GM21619 (cell line): Measurements from ENCODE around the gene RBM4.

ENCODE experiments used
- ATAC-seq: cut with Tn5 transposase; IDR thresholded peaks from one replicate; pipeline ENCODE4 v1.9.1; 2021; ENCODE audit not compliant: unreplicated experiment

The RBM4 gene

DNA sequence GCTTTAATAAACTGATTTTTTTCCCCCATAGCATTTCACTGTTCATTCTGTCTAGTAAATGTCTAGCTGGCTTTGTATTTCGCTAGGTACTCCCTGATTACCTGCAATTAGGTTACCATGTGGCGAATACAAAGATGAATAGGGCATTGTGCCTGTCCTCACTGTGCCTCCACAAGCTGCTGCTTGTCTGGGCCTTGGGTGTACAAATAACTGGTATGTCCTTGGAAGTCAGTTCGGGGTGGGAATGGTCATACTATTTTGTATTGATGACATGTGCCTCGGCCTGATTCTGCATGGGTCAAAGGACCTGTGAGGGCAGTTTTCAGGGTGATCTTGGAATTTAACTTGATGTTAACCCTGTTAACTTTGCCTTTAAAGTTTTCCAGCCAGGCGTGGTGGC is 11.4 kb downstream of the RBM4 start:
- ATAC-seq, result no peak

DNA sequence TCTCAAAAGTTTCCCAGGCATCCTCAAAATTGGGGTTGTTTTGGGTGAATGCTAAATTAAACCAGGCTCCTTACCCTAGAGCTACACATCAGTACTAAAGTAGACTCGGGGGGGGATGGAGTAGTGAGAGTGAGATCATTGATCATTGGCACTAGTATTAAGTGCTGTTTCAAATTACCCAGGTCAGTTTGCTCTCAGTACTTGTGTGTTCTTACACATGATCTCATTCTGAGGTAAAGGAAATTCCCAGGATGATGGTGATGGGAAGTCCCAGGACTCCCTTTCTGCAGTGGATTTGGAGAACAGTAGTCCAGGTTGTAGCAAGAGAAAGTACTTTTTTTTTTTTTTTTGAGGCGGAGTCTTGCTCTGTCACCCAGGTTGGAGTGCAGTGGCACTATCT is 12.5 kb downstream of the RBM4 start:
- ATAC-seq, result no peak

DNA sequence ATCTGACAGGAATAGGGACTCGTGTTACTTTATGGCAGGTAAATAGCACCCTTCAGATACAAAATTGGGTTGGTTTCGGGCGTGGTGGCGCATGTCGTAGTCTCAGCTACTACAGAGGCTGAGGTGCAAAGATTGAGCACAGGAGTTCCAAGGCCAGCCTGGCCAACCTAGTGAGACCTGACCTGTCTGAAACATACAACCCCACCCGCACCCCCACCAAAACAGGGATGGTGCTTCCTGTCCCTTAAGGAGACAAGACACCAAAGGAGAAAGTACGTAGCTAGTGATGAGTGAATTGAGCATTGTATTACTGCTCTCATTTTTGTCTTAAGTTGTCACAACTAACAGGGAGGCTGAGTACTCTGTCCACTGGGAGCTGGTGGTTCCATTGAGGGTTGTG is 14.1 kb downstream of the RBM4 start:
- no peak for ATAC-seq

DNA sequence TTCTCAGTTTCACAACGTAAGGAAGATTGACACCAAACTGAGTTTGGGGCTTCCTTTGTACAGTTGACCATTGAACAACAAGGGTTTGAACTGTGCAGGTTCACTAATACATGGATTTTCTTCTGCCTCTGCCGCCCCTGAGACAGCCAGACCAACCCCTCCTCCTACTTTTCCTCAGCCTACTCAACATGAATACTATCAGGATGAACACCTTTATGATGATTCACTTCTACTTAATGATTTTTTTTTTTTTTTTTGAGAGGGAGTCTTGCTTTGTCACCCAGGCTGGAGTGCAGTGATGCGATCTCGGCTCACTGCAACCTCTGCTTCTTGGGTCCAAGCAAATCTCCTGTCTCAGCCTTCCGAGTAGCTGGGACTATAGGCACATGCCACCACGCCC is 14.6 kb downstream of the RBM4 start:
- no peak for ATAC-seq

DNA sequence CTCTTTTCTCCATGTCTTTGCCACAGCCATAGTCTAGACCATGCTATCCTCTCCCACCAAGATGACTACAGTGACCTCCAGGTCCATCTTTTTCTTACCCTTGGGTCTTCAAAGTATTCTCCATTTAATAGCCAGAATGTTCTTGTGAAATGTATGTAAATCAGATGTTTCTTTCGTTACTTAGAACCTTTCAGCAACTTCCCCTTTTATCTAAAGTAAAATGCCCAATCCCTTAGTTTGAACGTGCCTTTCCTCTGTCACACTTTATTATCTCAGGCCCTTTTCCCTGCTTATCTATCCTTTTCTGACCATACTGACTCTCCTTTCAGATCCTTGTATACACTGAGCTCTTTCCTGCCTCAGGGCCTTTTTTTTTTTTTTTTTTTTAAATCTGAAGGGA is 21.3 kb downstream of the RBM4 start:
- ATAC-seq, result no peak

DNA sequence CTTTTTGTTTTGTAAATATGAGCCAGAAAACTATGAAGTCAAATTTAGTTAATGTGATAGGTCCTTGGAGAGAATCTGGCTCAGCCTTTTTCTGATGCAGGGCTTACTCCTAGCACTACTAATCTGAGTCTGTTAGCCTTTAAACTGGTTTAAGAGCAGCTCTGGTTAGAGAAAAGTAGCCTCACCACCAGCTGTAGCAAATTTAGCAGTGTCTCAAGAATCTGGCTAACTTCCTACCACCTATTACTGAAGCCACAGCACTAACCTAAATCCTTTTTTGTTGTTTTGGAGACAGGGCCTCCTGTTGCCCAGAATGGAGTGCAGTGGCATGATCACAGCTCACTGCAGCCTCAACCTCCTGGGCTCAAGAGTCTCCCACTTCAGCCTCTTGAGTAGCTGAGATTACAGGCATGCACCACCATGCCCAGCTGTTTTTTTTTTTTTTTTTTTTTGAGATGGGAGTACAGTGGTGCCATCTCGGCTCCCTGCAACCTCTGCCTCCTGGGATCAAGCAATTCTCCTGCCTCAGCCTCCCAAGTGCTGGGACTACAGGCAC is 25.3 kb downstream of the RBM4 start:
- ATAC-seq, result no peak

DNA sequence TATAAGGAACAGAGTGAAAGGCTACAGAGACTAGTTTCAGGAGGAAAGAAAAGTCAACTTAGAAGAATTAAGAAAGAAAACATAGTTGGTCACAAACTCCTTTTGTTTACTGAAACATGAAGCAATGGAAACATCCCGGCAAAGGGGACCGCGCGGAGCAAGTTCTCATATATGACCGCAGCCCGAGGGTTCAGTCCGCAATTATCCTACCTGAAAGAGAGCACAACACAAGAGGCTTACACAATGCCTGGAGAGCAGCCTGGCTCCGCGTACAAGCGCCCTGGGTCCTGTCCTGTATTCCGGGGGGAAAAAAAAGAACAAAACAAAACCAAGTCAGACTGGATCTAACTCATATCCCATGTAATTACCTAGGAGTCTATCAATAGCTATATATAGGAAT is 26.9 kb downstream of the RBM4 start:
- no peak for ATAC-seq

DNA sequence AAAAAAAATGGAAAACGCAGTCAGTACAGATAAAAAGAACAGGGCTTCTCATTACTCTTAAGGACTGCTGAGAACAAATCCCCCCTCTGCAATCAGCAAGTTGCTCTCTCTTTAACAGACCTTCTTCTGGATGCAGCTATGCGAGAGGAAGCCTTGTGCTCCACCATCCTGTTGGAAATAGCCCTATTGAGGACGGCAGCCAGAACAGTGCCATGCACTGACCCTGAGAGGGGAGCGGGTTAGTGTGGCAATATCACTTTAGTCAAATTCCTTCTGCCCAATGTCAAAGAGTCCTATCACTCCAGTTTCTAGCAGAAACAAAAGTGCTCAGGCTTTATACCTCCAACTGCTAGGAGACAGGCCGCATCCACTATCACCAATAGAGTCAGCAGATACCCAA is 32.3 kb downstream of the RBM4 start:
- no peak for ATAC-seq

DNA sequence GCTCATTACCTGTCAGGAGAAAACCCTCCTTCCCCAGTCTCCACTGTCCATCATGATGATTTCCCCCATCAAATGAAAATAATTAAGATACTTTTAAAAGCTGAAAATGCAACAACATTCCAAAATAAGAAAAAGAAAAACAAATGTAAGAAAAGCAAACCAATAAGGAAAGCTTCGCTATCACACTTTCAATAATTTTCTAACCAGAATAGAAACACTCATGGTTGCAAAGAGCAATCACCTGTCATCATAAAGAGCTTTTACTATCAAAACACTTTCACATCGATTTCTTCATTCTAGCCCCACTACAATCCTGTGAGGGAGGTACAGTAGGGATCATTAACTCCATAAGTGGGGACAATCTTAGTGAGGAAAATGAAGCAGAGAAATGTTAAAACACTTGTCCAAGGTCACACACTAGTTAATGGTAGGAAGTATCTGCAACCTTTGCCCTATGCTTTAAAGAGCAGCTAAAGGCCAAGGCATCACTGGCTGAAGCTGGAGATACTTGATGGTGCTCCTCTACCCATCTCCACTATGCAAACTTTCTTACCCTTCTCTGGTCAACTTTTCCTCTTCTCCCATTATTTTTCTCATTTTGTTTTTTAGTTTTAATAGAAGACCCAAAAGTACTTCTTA is 36.6 kb downstream of the RBM4 start:
- ATAC-seq, result no peak

DNA sequence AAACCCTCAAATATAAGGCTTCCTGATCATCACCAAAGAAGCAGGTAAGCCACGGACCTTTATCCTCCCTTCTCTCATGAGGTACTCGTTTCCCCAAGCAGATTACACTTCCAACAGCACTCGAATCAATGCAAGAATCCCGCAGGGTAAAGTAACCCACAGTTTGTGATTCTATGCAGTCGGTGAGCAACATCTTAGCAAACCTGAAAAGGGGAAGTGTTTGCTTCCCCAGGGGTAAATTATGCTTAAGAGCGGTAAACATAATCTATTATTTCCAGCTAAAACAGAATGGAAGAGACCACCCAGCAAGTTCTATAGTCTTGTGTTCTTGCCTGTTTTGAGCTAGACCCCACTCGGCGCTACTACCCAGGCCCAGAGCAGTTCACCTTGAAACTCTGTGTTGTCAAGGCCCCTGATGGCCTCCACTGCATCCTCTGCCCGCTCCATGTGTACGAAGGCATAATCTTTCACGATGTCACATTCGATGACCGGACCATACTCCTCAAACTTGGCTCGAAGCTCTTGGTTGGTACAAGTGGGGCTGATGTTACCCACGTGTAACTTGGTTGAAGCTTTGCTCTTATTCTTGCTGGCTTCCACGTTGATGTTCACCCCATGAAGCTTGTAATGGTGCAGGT is 37.9 kb downstream of the RBM4 start:
- ATAC-seq, result no peak

DNA sequence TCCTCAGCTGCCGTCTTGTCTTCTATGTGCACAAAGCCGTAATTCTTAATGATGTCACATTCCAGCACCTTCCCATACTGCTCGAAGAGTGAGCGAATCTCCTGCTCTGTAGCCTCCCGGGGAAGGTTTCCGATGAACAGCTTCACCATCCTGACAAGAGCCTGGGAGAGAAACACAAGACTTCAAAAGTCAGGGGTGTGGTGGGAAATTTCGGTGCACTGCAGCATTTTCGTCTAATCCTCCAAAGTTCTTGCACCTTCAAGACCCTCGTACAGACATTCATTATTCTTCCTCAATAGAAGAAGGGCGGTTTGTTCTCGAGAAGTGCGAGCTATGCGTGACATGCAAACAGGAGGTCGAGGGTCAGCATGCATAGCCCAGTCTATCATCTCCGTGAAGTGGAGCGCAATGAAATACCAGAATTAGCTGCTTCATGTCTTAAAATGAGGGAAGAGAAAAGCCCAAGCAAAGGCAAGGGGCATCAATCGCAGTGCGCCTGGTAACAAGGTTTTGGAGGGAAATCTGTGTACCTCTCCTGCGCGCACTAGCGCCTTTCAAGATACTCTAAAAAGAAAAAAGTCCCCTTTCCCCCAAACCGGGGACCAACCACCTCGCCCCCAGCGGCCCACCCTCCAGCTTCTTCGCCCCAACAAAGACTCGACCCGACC is 38.6 kb downstream of the RBM4 start:
- ATAC-seq, result no peak

DNA sequence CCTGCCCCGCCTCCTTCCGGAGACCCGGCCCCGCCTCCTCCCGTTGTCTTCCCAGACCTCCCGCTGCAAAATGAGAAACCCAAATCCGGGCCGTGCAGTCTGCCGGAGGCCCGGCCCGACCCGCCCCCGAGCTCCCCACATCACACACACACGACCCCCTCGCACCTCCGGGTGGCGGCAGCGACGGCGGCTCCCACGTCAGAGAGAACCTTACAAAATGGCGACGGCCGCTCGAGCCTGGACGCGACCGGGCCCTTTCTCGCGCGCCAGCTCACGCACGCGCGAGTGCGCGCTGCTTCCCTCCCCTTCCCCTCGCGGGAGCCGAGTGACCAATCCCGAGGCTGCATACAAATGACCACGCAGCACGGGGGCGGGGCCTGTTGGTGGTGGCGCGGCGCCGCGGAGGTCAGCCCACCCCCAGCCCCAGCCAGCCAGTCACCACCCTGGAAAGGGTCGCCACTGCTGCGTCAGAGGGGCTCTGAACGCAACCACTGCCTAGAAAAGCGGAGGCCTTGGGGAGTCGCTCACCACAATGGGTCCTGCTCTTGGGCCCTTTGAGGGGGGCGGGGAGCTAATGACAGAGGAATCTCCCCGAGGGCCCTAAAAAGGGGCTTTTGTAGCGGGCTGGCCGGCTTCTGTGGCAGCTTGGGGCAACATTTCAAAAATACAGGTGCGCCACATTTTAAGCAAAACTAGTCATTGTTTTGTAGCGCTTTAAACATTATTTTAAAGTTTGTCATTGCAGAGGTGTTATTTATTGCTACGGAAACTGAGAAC is 39.3 kb downstream of the RBM4 start, which contains the start of gene RBM4B:
Gene RBM4B (minus strand): TSS at position 289 of the 777 bp plus-strand sequence. CDS start 808 bp downstream, outside the sequence.
- peak; percentile 75 for ATAC-seq

DNA sequence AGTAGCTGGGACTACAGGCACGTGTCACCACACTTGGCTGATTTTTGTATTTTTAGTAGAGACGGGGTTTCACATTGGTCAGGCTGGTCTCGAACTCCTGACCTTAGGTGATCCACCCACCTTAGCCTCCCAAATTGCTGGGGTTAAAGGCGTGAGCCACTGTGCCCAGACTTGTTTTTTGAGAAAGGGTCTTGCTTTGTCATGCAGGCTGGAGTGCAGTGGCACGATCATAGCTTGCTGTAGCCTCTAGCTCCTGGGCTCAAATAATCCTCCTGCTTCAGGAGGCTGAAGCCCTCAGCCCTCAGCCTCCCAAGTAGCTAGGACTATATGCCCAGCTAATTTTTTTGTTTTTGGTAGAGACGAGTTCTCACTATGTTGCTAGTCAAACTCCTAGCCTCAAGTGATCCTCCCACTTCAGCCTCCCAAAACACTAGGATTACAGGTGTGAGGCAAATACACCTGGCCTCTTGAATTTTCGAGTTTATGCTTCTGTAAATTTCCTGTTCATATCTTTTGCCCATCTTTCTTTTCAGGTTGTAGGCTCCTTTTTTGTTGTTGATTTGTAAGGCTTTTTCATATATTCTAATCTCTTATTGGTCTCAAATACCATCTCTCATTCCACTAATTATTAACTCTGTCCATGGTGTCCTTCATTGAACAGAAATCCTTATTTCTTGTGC is 42.6 kb downstream of the RBM4 start:
- no peak for ATAC-seq

DNA sequence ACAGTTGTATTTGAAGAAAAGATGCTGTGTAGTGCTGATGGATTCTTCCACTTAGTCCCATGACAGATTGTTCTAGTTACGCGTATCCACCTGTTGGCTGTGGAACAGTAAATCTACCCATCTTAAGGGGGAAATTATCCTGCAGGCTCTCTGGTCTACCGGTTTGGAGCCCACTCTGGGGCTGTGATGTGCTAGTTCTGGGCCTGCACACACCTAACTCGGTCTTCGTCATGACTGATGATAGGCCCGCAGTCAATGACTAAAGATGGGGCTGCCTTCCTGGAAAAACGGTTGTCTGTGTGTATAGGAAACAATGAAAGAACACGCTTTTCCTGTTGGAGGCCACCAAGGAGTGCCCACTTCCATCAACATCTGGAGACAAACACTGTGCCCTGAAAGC is 45.4 kb downstream of the RBM4 start:
- ATAC-seq, result no peak

DNA sequence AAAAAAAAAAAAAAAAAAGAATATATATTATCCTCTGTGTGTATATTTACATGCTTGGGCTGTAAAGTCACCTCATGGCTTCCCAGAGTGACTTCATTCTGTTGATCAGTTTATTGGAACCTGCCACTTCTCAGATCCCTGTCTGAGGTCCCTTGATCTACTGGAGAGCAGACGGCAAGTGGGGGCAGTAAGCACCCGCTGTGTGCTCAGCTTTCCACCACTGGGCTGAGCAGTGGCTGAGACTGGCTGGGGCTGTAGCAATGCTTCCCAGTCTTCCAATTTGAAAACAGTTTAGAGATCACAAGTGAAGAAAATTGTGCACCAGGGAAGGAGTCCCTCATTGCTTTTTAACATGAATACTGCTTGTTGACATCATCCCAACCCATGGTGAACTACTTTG is 46.1 kb downstream of the RBM4 start:
- no peak for ATAC-seq

DNA sequence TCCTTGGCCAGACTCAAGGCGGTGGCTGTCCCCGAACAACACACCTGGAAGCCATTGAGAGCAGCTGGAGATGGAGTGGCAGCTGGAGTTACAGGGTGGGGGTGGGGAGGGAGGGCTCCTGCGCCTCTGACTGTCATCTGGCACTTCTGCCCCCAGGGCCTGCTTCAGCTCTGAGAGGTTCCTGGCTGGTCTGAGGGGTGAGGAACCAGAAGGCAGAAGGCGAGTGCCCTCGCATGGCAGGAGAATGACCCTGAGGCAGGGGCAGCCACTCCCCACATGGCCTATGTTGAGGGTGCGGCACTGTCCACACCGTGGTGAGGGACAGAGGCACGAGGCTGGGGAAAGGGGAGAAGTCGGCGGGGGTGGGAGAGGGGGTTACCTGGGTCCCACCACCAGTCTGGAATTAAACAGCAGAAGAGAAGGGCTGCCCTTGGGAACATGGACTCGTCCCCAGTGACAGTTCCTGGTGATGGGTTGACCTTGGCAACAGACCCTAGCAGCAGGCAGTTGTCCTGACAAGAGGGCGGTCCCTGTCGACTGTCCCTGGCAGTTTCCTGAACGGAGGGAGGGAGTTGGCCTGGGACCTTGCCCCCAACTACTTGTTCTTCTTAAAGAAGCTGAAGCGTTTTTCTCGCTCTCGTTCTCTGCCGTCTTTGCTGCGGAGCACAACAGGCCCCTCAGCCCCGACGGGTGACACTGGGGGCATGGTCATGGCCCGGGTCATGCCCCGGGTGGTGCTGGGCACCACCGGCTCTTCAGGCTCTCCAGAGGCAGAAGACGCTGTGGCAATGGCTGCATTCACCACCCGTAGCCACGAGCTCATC is 47.0 kb downstream of the RBM4 start:
- ATAC-seq, result no peak

DNA sequence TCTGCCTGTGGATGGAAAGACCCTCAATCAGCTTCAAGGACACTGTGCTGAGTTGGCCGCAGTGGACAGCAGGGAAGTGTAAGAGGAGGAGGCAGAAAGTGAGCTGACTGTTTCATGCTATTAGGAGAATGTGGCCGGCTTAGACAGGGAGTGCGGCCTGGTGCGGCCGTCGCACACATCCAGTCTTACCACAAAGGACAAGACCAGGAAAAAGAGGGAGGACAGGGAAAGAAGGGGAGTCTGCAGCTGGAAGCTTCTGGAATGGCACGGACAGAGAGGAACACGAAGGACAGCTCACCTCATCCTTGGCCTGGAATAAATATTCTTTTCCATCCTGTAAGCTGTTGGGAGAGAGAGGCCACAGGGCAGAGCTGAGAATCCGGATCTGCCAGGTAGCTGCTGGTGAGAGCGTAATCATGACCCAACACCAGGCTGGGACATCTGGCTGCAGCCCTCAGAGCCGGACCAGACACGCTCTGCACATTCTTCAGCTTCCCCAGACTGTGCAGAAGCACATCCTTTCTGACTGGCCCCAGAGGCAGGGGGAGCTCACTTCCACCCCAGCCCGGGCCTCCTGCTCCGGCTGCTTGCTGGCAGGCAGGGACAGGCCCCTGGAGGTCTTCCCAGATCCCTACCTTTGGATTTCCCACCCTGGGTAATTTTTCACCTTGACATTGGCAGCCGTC is 47.7 kb downstream of the RBM4 start:
- ATAC-seq, result no peak

DNA sequence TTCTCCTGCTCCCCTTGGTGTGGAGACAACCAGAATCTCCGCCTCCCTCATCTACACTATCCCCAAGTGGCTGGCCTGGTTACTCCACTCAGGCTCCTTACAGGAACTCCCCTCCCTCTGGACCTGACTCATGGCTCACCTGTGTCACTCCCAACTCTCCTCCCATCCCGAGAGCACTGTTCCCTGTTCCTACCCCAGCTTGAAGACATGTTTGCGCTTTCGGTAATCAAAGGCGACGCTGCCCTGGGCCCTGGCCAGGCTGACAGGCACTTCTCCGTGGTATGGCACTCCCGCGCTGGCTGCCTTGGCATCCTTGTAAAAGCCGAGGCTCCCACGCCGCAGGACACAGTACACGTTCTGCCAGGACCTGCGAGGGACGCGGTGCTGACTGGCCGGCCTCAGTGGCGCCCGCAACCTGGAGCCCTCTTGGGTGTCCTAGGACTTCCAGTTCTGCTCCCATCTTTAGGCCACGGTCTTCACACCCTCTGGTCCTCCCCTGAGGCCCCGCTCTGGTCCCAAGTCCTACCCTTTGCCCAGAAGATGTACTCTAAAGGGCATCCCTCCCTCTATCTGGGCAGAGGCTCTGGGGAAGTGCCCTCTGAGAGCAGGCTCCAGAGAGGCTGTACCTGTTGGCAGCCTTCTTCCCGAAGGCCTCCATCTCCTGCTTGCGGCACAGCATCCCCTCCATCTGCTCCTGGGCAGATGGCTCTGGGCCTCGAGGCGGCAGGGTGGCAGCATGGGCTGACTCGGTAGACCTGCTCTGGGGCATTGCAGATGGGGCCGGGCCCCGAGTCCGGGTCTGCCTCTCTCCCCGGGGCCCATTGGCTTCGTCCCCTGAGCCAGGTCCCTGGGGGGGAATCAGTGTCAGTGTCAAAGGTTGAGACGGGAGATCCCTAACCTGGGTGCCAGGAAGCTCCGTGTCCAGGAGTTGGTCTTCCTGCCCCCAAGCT is 48.6 kb downstream of the RBM4 start:
- ATAC-seq, result no peak
